RKO (cell line): ENCODE measurements around the gene TMEM203.
A peak's percentile ranks its signal among the peaks of the same experiment; 100 is the strongest.

Experiments
- DNase-seq: peaks from one replicate; pipeline ENCODE4 v3.0.0-alpha.2; 2016; ENCODE audit warnings: low spot score

The TMEM203 gene

DNA sequence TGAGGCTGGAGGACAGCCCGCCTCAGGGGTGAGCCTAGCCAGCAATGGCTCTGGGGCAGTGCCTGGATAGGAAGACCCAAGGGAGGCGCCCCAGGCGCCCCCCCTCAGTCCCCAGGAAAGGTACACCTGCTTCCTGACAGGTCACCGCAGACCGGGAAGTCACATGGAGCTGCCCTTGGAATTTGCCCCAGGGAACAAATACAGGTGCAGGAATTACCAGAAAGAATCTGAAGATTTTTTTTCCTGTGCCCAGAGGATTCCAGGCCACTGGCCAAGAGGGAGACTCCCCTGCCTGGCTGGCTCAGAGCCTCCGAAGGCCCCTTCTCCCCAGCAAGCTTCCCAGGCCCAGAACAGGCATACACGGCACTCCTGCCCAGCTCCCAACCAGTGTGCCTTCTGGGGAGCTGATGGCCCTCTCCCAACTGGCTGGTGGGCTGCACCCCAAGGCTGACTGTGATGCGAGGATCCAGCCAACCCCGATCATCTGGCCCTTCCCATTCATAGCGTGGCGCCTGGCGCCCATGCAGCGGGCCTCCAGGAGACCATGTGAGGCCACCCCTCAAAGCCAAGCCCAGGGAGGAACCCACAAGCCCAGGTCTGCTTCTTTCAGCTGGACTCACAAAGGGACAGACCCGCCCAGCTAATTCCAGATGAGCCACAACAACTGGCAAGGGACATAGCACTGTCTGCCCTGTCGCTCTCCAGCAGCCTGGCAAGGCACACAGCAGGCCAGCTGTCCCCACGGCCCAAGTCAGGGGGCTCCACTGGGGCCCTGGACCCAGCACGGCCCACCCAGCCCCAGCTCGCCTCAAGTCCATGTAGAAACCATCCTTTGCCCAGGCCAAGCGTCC is 7.2 kb downstream of the TMEM203 start:
- DNase-seq = no peak

DNA sequence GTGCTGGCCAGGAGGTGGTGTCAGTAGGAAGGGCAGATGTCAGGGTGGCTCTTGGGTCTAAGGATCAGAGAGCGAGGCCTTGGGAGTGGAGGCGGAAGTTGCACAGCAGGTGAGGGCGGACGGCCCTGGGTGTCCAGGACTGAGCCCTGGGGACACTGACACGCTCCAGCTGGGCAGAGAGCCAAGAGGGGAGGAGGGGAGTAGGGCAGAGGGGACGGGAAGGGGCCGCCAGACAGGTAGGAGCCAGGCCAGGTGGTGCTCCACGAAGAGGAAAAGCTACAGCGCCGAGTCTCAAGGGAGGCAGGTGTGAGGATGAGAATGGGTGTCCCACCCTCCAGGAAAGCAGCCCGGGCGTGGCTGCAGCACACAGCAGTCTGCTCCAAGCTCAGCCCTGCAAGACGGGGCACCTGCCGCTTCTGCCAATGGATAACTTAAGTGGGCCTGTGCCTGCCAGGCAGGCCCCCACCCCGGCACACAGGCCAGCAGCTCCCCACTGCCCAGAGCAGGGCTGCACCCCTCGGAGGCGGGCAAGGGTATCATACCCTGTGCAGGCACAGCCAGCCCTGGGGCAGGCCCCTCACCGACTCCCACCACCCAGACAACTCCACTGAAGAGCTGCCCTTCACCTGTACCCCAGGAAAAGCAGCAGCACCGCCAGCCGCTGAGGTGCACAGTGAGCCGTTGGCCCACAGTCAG is 9.8 kb downstream of the TMEM203 start:
- no peak for DNase-seq

- no peak for DNase-seq
These were observed 10.5 kb downstream of the TMEM203 start for GRCh38 chr9:137194909-137195308.

DNA sequence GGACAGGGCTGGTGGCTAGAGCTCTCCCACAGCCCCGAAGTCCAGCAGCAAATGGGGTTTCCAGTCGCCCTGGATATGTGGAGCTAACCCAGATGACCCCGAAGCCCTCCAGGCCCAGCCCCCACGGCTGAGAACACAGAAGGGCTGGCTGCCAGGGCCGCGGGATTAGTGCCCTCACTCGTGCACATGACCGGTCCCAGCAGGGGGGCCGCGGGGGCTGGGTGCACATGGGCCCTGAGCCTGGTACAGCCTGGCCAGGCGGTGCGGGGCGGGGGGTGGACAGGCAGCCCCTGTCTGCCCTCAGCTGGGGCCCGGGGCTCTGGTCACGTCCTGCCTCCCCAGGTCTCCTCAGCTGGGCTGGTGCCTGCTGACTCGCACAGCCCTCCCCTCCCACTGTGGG is 11.1 kb downstream of the TMEM203 start:
- no peak for DNase-seq

GRCh38 chr9:137193771-137194170 is 11.7 kb downstream of the TMEM203 start:
- no peak for DNase-seq

GRCh38 chr9:137192859-137193258 is 12.6 kb downstream of the TMEM203 start:
- no peak for DNase-seq

DNA sequence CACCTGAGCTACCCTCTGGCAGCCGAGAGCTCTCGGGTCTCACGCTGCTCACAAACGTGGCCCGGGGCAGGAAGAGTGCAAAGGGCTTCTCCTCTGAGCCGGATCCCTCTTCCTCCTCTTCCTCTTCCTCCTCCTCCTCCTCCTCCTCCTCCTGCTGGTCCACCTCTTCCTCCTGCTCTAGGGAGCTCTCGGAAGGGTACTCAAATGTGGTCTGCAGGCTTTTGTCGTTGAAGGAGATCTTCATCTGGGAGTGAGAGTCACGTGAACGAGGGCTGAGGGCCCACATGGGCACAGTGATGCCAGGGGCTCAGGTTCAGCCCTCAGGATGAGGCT is 13.0 kb downstream of the TMEM203 start:
- no peak for DNase-seq

DNA sequence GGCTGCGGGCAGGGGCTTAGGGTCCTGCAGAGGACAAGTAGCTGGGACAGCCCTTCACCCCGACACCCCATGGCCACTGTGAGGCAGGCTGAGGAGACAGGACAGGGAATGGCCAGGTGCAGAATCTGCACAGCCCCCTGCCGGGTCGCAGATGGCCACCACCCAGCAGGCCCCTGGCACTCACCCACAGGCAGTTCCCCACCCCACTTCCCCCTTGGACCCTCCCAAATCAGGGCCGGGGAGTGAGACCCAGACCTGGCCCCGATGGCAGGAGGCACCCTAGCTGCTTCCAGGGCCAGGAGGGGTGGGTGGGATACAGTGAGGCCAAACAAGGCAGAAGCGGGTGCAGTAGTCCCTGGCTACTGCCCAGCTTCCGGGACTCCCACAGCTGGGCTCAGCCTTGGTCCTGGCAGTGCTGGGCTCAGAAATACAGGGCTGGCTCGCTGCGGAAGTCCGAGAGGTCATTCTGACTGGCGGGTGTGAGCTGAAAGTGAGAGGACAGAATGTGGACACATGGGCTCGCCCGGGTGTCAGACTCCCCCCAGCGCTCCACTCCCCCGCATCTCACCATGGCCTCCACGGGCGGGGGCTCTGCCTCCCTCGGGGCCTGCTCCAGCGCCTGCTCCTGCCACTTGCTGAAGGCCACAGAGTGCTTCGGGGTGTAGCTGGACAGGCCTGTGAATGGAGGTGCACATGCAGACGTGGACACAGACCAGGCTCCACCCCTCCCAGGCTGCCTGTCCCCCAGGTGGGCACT is 13.6 kb downstream of the TMEM203 start:
- no peak for DNase-seq

GRCh38 chr9:137191245-137191644 is 14.2 kb downstream of the TMEM203 start:
- DNase-seq = no peak

DNA sequence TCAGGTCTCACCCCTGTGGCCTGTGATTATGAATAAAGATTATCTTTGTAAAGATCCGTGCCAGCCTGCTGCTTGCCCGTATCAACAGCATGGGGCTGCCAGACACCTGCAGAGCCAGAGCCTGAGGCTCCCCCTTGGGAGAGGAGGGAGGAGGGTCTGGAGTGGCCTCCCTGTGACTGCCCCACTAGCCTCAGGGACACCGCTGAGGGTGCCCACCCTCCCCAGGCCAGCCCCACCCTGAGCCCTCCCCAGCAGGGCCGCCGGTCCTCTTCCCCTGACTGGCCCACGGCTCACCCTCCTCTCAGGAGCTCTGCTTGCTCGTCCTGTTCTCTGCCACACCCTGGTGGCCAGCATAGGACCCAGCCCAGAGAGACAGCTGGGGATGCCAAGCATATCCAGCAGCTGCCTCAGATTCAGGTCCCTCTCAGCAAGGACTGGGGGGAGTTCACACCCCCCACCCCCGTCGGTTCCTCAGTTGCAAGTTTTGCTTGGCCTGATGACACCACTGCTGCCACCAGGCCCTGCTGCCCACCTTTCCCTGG is 15.1 kb downstream of the TMEM203 start:
- DNase-seq = peak; percentile 83

DNA sequence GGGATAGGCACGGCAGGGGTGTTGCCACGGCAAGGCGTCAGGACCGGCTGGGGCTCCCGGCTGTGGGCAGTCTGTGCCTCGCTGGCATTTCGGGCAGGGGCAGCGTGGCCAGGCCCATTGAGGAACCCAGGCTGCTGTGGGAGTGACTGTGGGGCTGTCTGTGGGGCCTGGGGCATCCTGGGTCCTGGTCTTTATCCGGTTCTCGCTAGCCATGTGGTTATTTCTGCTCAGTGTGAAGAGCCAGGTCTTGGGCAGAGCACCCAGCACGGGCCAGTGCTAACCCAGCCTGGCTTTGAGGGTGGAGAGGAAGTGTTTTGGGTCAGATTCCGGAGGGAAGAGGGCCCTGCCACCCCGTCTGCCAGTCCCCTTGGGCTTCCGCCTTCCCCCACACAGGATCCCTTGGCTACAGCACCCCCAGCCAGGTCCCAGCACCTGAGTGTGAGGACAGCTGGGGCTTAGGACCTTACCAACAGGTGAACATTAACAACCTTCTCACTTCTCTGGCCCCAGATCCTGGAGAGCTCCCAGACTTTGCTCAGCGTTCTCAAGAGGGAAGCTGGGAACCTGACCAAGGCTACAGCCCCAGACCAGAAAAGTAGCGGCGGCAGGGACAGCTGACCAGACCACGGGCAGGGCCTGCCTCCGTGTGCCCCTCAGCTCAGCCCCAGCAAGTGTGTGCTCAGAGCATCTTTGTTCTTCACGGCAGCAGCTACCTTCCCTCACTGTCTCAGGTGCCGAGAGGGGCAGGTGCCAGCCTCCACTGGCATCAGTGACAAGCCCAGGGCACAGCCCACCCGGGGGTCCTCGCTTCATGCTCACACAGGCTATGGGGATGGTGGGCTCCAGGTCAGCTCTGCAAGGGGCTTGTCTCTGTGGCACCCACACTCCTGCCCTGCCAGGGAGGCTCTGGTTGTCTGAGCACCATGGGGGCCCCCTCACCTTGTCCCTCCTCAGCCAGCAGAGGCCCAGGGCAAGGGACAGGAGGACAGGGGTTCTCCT is 15.9 kb downstream of the TMEM203 start:
- peak; percentile 44 for DNase-seq

DNA sequence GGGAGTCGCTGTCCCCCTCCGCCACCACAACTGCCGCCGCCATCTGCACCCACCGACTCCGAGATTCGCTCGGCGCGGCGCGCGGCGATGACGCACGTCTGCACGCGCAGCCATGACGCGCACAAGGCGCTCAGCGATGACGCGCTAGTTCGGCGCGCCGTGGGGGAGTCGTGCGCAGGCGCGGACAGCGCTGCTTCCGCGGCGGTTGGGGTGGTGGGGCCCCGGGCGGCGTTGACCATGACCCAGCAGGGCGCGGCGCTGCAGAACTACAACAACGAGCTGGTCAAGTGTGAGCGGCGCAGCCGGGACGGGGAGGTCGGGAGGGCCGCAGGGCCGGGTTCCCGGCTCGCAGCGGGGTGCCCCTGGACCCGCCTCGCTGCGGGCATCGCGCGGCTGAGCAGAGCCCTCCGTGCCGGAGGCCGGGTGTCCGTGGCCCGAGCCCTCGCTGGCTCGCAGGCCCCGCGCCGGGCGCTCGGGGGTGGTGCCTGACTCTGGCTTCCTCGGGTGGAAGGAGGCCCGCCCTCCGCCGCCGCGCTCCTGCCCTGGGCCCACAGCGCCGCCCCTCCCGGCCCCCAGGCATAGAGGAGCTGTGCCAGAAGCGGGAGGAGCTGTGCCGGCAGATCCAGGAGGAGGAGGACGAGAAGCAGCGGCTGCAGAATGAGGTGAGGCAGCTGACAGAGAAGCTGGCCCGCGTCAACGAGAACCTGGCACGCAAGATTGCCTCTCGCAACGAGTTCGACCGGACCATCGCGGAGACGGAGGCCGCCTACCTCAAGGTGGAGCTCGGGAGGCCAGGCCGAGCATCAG is 16.8 kb downstream of the TMEM203 start, which contains the start of the genes ANAPC2 and SSNA1:
TSS of gene ANAPC2 (minus strand) at position 71 of the 807 bp plus-strand sequence. CDS start at position 43, 28 bp downstream.
TSS of gene SSNA1 (plus strand) at position 187 of the 807 bp plus-strand sequence. CDS start at position 238, 51 bp downstream.
- DNase-seq = peak; percentile 98

GRCh38 chr9:137188086-137188489 is 17.4 kb downstream of the TMEM203 start:
- no peak for DNase-seq

GRCh38 chr9:137187386-137187785 is 18.1 kb downstream of the TMEM203 start:
- DNase-seq = no peak

- no peak for DNase-seq
These were observed 19.1 kb downstream of the TMEM203 start for GRCh38 chr9:137186385-137186784.

DNA sequence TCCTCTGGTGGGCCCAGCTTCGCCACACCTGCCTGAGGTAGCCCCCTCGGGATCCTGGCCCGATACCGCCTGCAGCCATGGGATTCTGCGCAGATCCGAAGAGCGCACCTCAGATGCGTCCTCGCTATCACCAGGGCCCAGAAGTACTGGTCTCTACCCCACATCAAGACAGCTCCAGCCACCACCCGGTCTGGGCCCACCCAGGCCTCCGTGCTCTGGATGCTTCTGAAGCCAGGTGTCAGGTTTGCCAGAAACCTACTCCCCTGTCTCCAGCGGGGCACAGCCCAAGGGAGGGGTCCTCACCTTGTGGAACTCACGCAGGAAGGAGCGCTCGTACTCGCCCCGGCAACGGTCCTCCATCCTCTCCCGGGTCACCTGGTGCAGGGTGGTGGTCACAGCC is 19.5 kb downstream of the TMEM203 start:
- DNase-seq = no peak

- no peak for DNase-seq
These were observed 20.4 kb downstream of the TMEM203 start for GRCh38 chr9:137184881-137185660.

GRCh38 chr9:137183980-137184595 is 21.4 kb downstream of the TMEM203 start:
- no peak for DNase-seq

DNA sequence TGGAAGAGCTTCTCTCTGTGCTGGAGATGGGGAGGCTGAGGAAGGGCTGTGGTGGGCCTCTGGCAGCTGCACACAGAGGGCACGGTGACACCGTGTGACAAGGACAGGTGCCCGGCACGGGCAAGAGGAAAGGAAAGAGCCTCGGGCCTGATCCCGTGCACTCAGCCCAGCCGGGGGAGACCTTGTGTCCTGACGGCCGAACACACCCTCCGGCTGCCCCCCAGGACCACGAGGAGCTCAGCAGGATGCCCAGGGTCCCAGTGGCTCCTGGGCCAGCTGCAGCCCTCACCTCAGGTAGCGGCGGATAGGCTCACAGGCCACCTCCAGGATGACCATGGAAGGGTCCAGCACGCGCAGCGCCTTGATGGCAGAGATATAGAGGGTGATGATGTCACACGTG is 22.6 kb downstream of the TMEM203 start:
- DNase-seq = no peak
